ENCODE measurements around the gene RACGAP1.
A peak's percentile ranks its signal among the peaks of the same experiment; 100 is the strongest.

The RACGAP1 gene

GRCh38 chr12:49964849-49965624, 60.3 kb downstream of the RACGAP1 start:
- no peak overlapping the region for H3K27ac ChIP-seq
- TF ChIP-seq CTCF (conservative IDR thresholded peaks at IDR 0.05), result no peak

- H3K27ac ChIP-seq, result peak overlapping the region; percentile 74
- no peak for TF ChIP-seq CTCF (conservative IDR thresholded peaks at IDR 0.05)
Measured at GRCh38 chr12:49963976-49964815, 61.1 kb downstream of the RACGAP1 start.

- no peak for TF ChIP-seq CTCF (conservative IDR thresholded peaks at IDR 0.05)
- H3K27ac ChIP-seq, result peak overlapping the region; percentile 74
Measured at GRCh38 chr12:49962861-49963765, 62.2 kb downstream of the RACGAP1 start.

GRCh38 chr12:49961993-49962764, 63.1 kb downstream of the RACGAP1 start:
- no peak for TF ChIP-seq CTCF (conservative IDR thresholded peaks at IDR 0.05)
- H3K27ac ChIP-seq, result peak overlapping the region; percentile 74

- peak within 1 kb of the TSS; percentile 74 for H3K27ac ChIP-seq
- no peak for TF ChIP-seq CTCF (conservative IDR thresholded peaks at IDR 0.05)
Measured at GRCh38 chr12:49961111-49961922, 64.0 kb downstream of the RACGAP1 start, which contains the start of gene AQP5. Gene AQP5, plus strand, starts transcription at chr12:49961872. Its CDS starts 146 bp downstream, at chr12:49962018.

GRCh38 chr12:49960474-49961110, 64.7 kb downstream of the RACGAP1 start:
- TF ChIP-seq CTCF (conservative IDR thresholded peaks at IDR 0.05), result no peak
- no peak overlapping the region; the same call in 1 of the 2 replicates for H3K27ac ChIP-seq
